K562 (cell line): ENCODE data around the gene ATP1A2. TPM values are rescaled to one million over a fixed set of nuclear protein-coding genes. Genes with fewer than 3 reads are reported as not detected.

Experiments
- CC2D1A ChIP-seq: fragments of 450-650 bp; IDR thresholded peaks from 2 replicates; pipeline ENCODE4 v1.6.1; 2017; ENCODE audit warnings: mild to moderate bottlenecking
- CTBP1 ChIP-seq: fragments of 450-650 bp; IDR thresholded peaks from 2 replicates; pipeline ENCODE4 v1.6.1; 2016; ENCODE audit warnings: borderline replicate concordance
- DMBX1 ChIP-seq: fragments of 250-450 bp; sonication (Bioruptor Pico); IDR thresholded peaks from 2 replicates; pipeline ENCODE4 v1.8.0; 2022; ENCODE audit warnings: inconsistent platforms, mild to moderate bottlenecking, moderate library complexity, borderline replicate concordance
- MEF2D ChIP-seq: conservative IDR thresholded peaks from 2 replicates; pipeline ENCODE4 v1.6.1; 2016; ENCODE audit warnings: low read depth, missing genetic modification characterization, missing compliant biosample characterization
- RCOR1 ChIP-seq, 2 experiments: IDR thresholded peaks; 2 replicates each; pipeline ENCODE4 v1.6.1; 2012; ENCODE audit warnings: low read depth in 2 of 2, low read length in 2 of 2, borderline replicate concordance in 1 of 2, improper control_type of control experiment in 1 of 2
- REST ChIP-seq, 2 experiments: fragments of 450-650 bp; formaldehyde crosslinking in 1 of 2; IDR thresholded peaks; 2 replicates each; pipeline versions ENCODE4 v1.4.0 to v1.6.1; 2014 to 2020; ENCODE audit warnings: mild to moderate bottlenecking in 2 of 2, borderline replicate concordance in 1 of 2, low read depth in 1 of 2
- SMC3 ChIP-seq: conservative IDR thresholded peaks from 2 replicates; pipeline ENCODE4 v1.6.1; 2011; ENCODE audit warnings: low read depth, low read length, improper control_type of control experiment; ENCODE audit not compliant: insufficient read depth
- TGIF2 ChIP-seq: sonication (generic); formaldehyde crosslinking; IDR thresholded peaks from 2 replicates; pipeline ENCODE4 v1.8.1; 2022; ENCODE audit warnings: mild to moderate bottlenecking, missing genetic modification reagents, moderate library complexity
- ZNF785 ChIP-seq: fragments of 250-450 bp; sonication (Bioruptor Pico); IDR thresholded peaks from 2 replicates; pipeline ENCODE4 v1.4.0; 2020; ENCODE audit warnings: mild to moderate bottlenecking
- polyA plus RNA-seq, 8 experiments: library from polyadenylated mRNA; depleted of rRNA in 4 of 8; stranded (reverse) in 5 of 8; unstranded in 3 of 8; fragments of >200 nt; fragmentation: Nextera tagmentation in 2 of 8; fragmentation: Illumina TruSeq in 1 of 8; extraction: Ambion mirVana in 2 of 8; extraction: Trizol in 1 of 8; gene quantifications; 2 replicates each; pipeline versions ENCODE4 v1.2.1 to v1.2.3, GENCODE V29; 2011 to 2014; ENCODE audit warnings: inconsistent platforms in 1 of 8, missing spikeins in 1 of 8
- total RNA-seq, 7 experiments: library from RNA; depleted of rRNA in 6 of 7; stranded (reverse); fragments of >200 nt in 6 of 7; fragmentation: Illumina TruSeq in 2 of 7; extraction: Trizol in 2 of 7; gene quantifications; 2 replicates each; pipeline versions ENCODE4 v1.2.1 to v1.2.3, GENCODE V29; 2011 to 2021; ENCODE audit warnings: low replicate concordance in 1 of 7
- TF ChIP-seq, protein P1 (sequence below), 2 experiments: fragments of 150-350 bp in 1 of 2; IDR thresholded peaks; 2 replicates each; pipeline ENCODE4 v1.6.1; 2012 to 2016; ENCODE audit warnings: low read depth in 2 of 2, low read length in 2 of 2, mild to moderate bottlenecking in 1 of 2, moderate library complexity in 1 of 2
- TF ChIP-seq, protein P2 (sequence below), 3 experiments: IDR thresholded peaks in 2 of 3; conservative IDR thresholded peaks in 1 of 3; 2 replicates each; pipeline ENCODE4 v1.5.1; 2011 to 2012; ENCODE audit warnings: low read length in 3 of 3, mild to moderate bottlenecking in 3 of 3, control low read depth in 2 of 3, improper control_type of control experiment in 1 of 3, inconsistent platforms in 1 of 3, low read depth in 1 of 3, mixed read lengths in 1 of 3, moderate library complexity in 1 of 3; ENCODE audit not compliant: insufficient read depth in 2 of 3

Gene ATP1A2
- total and polyA plus RNA-seq, 9 of the 15 experiments (the other 6 are each of a cell fraction or from before 2014, with no cell fraction given): 0.04 to 0.11 (median 0.09) TPM; not detected in 6

DNA sequence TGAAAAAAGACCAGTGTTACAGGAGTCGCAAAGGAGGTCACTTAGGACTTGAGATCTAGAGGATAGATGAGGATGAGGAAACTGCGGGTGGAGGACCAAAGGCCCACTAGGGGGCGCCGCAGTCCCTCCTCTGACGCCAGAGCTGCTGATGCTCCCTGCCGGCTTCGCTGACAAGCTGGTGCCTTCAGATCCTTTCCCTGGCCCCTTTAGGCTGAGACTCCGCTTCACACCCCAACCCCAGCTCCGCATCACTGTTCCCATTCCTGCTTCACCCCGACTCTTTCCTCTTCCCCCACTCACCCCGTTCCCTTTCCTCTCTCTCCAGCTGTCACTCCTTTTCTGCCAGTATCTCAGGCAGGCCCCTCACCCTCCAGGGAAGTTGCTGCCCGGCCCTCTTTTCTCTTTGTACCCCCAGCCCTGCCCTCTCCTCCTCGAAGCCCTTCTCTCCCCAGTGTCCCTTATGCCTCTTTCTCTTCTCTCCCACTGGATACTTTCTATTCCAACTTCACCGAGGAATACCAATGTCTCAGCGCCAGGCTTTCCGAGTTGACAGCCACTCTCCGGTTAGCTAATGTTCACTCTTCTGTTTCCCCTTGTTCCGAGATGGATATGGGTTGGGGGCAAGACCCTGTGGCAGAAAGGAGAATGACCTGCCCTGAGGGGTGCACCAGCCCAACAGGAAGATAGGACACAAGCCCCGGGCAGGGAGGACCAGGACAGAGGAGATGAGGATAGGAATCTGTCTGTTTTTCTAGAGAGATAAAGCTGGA, 29.7 kb upstream of the ATP1A2 start (continued):
- TF ChIP-seq REST (IDR thresholded peaks at IDR 0.05; ENCODE audit: borderline replicate concordance) (peak; percentile 57; the same call in 1 of the 2 replicates), REST (CRISPR knock-in tag; IDR thresholded peaks at IDR 0.05; ENCODE audit: low read depth) (no peak), CC2D1A (0 out of 2 replicates have a peak, but pooled peaks have one; percentile 38), DMBX1 (CRISPR knock-in tag) (no peak), ZNF785 (CRISPR knock-in tag) (no peak), SMC3 (peak; percentile 67), TGIF2 (CRISPR knock-in tag) (no peak), MEF2D (tag) (no peak), RCOR1 (IDR thresholded peaks at IDR 0.05; ENCODE audit: borderline replicate concordance in 1 of 2, low read depth in 2 of 2, low read length in 2 of 2) (peak in 1 of 2 experiments; percentile 87; a peak in 2 of 4 replicates), CTBP1 (peak; percentile 62)
- TF ChIP-seq, protein P1, sequence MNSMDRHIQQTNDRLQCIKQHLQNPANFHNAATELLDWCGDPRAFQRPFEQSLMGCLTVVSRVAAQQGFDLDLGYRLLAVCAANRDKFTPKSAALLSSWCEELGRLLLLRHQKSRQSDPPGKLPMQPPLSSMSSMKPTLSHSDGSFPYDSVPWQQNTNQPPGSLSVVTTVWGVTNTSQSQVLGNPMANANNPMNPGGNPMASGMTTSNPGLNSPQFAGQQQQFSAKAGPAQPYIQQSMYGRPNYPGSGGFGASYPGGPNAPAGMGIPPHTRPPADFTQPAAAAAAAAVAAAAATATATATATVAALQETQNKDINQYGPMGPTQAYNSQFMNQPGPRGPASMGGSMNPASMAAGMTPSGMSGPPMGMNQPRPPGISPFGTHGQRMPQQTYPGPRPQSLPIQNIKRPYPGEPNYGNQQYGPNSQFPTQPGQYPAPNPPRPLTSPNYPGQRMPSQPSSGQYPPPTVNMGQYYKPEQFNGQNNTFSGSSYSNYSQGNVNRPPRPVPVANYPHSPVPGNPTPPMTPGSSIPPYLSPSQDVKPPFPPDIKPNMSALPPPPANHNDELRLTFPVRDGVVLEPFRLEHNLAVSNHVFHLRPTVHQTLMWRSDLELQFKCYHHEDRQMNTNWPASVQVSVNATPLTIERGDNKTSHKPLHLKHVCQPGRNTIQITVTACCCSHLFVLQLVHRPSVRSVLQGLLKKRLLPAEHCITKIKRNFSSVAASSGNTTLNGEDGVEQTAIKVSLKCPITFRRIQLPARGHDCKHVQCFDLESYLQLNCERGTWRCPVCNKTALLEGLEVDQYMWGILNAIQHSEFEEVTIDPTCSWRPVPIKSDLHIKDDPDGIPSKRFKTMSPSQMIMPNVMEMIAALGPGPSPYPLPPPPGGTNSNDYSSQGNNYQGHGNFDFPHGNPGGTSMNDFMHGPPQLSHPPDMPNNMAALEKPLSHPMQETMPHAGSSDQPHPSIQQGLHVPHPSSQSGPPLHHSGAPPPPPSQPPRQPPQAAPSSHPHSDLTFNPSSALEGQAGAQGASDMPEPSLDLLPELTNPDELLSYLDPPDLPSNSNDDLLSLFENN (IDR thresholded peaks at IDR 0.05; ENCODE audit: low read depth in 2 of 2, low read length in 2 of 2): no peak
- TF ChIP-seq, protein P2, sequence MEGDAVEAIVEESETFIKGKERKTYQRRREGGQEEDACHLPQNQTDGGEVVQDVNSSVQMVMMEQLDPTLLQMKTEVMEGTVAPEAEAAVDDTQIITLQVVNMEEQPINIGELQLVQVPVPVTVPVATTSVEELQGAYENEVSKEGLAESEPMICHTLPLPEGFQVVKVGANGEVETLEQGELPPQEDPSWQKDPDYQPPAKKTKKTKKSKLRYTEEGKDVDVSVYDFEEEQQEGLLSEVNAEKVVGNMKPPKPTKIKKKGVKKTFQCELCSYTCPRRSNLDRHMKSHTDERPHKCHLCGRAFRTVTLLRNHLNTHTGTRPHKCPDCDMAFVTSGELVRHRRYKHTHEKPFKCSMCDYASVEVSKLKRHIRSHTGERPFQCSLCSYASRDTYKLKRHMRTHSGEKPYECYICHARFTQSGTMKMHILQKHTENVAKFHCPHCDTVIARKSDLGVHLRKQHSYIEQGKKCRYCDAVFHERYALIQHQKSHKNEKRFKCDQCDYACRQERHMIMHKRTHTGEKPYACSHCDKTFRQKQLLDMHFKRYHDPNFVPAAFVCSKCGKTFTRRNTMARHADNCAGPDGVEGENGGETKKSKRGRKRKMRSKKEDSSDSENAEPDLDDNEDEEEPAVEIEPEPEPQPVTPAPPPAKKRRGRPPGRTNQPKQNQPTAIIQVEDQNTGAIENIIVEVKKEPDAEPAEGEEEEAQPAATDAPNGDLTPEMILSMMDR (IDR thresholded peaks at IDR 0.05 in 2 of 3, conservative IDR thresholded peaks at IDR 0.05 in 1 of 3; ENCODE audit: insufficient read depth in 2 of 3, low read depth in 1 of 3, low read length in 3 of 3): peak; percentile 95 to 97 (median 96)
